Kidney glomerular epithelial cell (primary cell): ENCODE measurements around the gene SCRG1.

ENCODE experiments used
- DNase-seq: peaks from one replicate; lab custom pipeline; 2025; lab: John Stamatoyannopoulos, UW

Gene SCRG1

DNA sequence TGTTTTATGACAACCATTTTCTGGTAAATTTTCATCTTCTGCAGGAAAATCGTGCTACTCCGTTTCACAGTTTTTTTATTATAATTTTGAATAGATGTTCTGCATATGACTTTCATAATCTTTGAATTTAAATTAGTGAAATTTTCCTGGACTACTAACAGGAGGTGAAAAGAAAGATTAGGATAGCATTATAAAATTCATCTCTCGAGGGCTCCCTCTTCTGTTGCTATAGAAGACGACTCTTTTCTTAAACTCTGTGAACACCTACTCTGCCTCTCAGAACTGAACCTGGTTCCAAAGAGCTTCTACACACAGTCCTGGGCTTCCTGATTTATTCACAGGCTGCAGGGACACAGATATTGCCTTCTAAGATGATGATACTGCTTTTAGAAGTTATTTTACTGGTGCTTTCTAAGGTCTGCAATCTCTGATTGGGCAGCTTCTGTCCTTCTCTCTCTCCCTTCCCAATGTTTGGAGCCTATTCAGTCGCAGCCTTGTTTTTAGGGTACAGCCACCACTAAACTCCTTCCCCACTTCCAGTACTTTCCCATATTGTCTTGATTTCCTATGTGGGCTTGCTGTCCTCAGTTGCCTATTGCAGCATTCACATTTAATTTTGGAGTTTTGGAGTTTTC, 38.2 kb downstream of the SCRG1 start:
- peak; percentile 14 for DNase-seq

GRCh38 chr4:173357939-173358338, 41.0 kb downstream of the SCRG1 start:
- no peak for DNase-seq

- DNase-seq, result no peak
These were observed 51.4 kb downstream of the SCRG1 start for GRCh38 chr4:173347467-173347866.

DNA sequence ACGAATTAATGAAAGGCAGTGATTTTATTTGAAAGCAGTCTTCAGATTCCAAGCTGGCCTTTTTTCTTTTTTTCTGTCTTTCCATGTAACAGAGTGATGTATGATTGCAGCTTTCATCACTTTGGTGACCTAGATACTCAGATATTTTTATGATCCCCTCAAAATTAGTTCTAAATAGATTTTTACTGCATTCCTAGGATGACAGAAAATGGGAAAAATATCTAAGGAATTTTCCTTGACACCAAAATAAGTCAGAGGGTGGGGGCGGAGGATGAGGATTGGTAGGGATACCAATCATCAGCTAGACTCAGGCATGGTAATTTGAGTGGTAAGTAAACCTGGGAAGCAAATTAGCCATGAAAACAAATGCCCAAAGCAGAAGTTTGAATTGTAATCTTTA, 52.8 kb downstream of the SCRG1 start:
- DNase-seq, result peak; percentile 60

- DNase-seq, result no peak
These were observed 53.3 kb downstream of the SCRG1 start for GRCh38 chr4:173345648-173346047.

- DNase-seq, result no peak
These were observed 55.0 kb downstream of the SCRG1 start for GRCh38 chr4:173343832-173344397.

DNA sequence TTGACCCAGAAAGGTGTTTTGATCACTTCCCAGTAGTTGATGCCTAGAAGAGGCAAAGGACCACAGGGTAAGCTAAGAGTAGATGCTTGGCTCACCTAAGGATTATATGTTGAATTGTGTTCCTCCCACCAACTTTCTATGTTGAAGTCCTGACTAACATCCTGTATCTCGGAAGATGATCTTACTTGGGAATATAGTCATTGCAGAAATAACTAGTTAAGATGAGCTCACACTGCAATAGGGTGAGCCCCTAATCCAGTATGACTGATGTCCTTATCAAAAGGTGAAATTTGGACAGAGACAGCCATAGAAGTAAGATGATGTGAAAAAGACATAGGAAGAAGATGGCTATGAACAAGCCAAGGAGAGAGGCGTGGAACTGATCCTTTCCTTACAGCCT, 61.5 kb downstream of the SCRG1 start:
- no peak for DNase-seq

DNA sequence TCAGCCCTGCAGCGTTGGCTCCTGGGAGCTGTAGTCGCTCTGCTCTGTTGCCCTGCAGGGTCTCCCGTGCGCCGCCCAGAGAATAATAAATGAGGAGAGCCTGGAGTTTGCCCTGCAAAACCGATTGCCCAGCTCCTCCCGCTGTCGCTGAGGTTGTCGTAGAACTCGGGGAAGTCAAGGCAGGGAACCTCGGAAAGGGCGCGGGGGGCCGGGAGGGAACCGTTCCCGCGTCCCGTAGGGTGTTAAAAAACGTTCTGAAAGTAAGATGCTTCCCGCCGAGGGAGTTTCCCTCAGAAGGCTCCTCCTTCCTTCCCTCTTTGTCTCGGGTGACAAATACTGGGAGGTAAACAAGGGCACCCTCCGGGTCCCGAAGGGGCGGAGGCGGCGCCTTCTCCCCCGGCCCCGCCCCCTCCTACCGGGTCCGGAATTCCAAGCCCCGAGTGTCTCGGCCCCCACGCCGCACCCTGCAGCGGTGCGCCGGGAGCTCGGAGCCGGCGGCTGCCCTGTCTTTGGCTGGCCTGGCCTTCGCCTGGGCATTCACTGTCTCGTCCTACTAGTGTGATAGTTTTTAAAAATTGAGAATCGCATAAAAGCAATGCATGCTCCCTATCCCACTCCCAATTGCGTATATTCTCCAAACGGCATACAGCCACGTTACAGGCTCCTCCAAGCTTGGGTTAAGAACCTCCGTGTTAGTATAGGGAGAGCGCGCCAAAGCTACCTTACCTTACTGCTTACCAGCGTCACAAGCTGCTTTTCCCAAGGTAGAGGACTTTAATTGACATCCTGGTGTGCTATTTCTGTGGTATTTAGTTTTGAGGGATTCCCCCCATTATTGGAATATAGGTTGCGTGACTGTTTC, 63.8 kb downstream of the SCRG1 start:
- DNase-seq, result peak; percentile 78
